CD4-positive, alpha-beta T cell treated with Interleukin-15 for 4 hours (primary cell): ENCODE results near the gene TULP1.

ENCODE experiments used
- DNase-seq: peaks from one replicate; pipeline ENCODE4 v3.0.0-alpha.2; 2020; ENCODE audit warnings: low spot score

TULP1 gene

GRCh38 chr6:35496841-35497570, 15.7 kb downstream of the TULP1 start, which contains the start of gene TEAD3:
TSS of gene TEAD3 (minus strand) at chr6:35497079.
- DNase-seq = peak; percentile 28

GRCh38 chr6:35496036-35496840, 16.5 kb downstream of the TULP1 start:
- DNase-seq = no peak

GRCh38 chr6:35495258-35496035, 17.2 kb downstream of the TULP1 start:
- no peak for DNase-seq

GRCh38 chr6:35494161-35494563, 18.5 kb downstream of the TULP1 start:
- DNase-seq = no peak

- no peak for DNase-seq
Measured at GRCh38 chr6:35493307-35493983, 19.3 kb downstream of the TULP1 start.

GRCh38 chr6:35492974-35493284, 19.8 kb downstream of the TULP1 start:
- DNase-seq = no peak

- DNase-seq = no peak
Measured at GRCh38 chr6:35492258-35492973, 20.3 kb downstream of the TULP1 start.

GRCh38 chr6:35491558-35492257, 21.0 kb downstream of the TULP1 start:
- no peak for DNase-seq

- no peak for DNase-seq
Measured at GRCh38 chr6:35490821-35491557, 21.7 kb downstream of the TULP1 start.

- DNase-seq = no peak
Measured at GRCh38 chr6:35489995-35490791, 22.5 kb downstream of the TULP1 start.

GRCh38 chr6:35489066-35489465, 23.6 kb downstream of the TULP1 start:
- no peak for DNase-seq

GRCh38 chr6:35488517-35488862, 24.2 kb downstream of the TULP1 start:
- DNase-seq = no peak

- DNase-seq = no peak
Measured at GRCh38 chr6:35487658-35488516, 24.8 kb downstream of the TULP1 start.

GRCh38 chr6:35486005-35486925, 26.4 kb downstream of the TULP1 start:
- DNase-seq = no peak

GRCh38 chr6:35485402-35485877, 27.3 kb downstream of the TULP1 start:
- no peak for DNase-seq

- DNase-seq = no peak
Measured at GRCh38 chr6:35484921-35485392, 27.7 kb downstream of the TULP1 start.
